H1 (cell line): ENCODE results near the gene HES2. TPM values are rescaled to one million over a fixed set of nuclear protein-coding genes. Genes with fewer than 3 reads are reported as not detected.

Experiments
- CTCF ChIA-PET: fragments of 300-600 bp; sonication (Branson Sonifier 250); formaldehyde crosslinking; loops from one replicate; lab custom pipeline; 2021; ENCODE audit not compliant: partially characterized antibody; lab: Charles Lee
- POLR2A ChIA-PET: fragments of 300-600 bp; sonication (Branson Sonifier 250); formaldehyde crosslinking; loops from one replicate; lab custom pipeline; 2021; ENCODE audit warnings: inconsistent platforms; ENCODE audit not compliant: partially characterized antibody; lab: Charles Lee
- DNase-seq, 2 experiments: peaks; one replicate each; pipeline versions ENCODE4 v3.0.0 to v3.0.0-alpha.2; 2010 to 2022; ENCODE audit warnings: low spot score in 2 of 2, low read depth in 1 of 2, mixed read lengths in 1 of 2
- FAIRE-seq: peaks from 2 replicates; lab custom pipeline; 2011; peaks lifted over from hg19 to GRCh38; lab: Jason Lieb, UNC
- H2AFZ ChIP-seq: 2 replicates; pipeline ENCODE4 v1.8.1; 2012; ENCODE audit warnings: low read length, inconsistent platforms
- H2AK5ac ChIP-seq: 2 replicates; pipeline ENCODE4 v1.6.1; 2013; ENCODE audit warnings: low read depth, low read length
- H2BK120ac ChIP-seq: replicated peaks from 2 replicates; pipeline ENCODE3; 2013; ENCODE audit warnings: low read depth, low read length, inconsistent platforms
- H2BK12ac ChIP-seq: 2 replicates; pipeline ENCODE4 v1.6.1; 2013; ENCODE audit warnings: low read depth, low read length
- H2BK15ac ChIP-seq: 2 replicates; pipeline ENCODE4 v1.6.1; 2013; ENCODE audit warnings: low read length
- H2BK20ac ChIP-seq: 2 replicates; pipeline ENCODE4 v1.6.1; 2013; ENCODE audit warnings: low read length
- H2BK5ac ChIP-seq: 2 replicates; pipeline ENCODE4 v1.6.1; 2013; ENCODE audit warnings: low read depth, low read length
- H3K14ac ChIP-seq: 2 replicates; pipeline ENCODE4 v1.6.1; 2013; ENCODE audit warnings: inconsistent platforms; ENCODE audit not compliant: insufficient read length
- H3K18ac ChIP-seq: 2 replicates; pipeline ENCODE4 v1.6.1; 2013; ENCODE audit warnings: low read length; ENCODE audit errors: extremely low read depth
- H3K23ac ChIP-seq: 2 replicates; pipeline ENCODE4 v1.6.1; 2013; ENCODE audit warnings: inconsistent platforms; ENCODE audit not compliant: insufficient read length
- H3K23me2 ChIP-seq: 2 replicates; pipeline ENCODE4 v1.6.1; 2013; ENCODE audit warnings: low read depth, low read length
- H3K27ac ChIP-seq: 2 replicates; pipeline ENCODE4 v1.6.1; 2011; ENCODE audit warnings: low read depth, low read length, inconsistent platforms
- H3K27me3 ChIP-seq, 4 experiments: replicated peaks in 1 of 4; 1 replicate in 1 of 4; 2 replicates in 3 of 4; pipeline versions ENCODE4 v1.6.1 to v1.8.1; 2011 to 2013; ENCODE audit warnings: low read length in 3 of 4, mild to moderate bottlenecking in 3 of 4, inconsistent platforms in 2 of 4, mixed read lengths in 2 of 4, moderate library complexity in 1 of 4; ENCODE audit not compliant: control insufficient read depth in 3 of 4, insufficient read depth in 3 of 4; ENCODE audit errors: extremely low read depth in 1 of 4
- H3K36me3 ChIP-seq, 4 experiments: 2 replicates each; pipeline versions ENCODE4 v1.6.1 to v1.8.1; 2011 to 2013; ENCODE audit warnings: mild to moderate bottlenecking in 4 of 4, low read length in 3 of 4, moderate library complexity in 2 of 4, control low read depth in 1 of 4, inconsistent platforms in 1 of 4; ENCODE audit not compliant: insufficient read depth in 4 of 4, control insufficient read depth in 2 of 4
- H3K4ac ChIP-seq: replicated peaks from 2 replicates; pipeline ENCODE3; 2013; ENCODE audit warnings: low read length, low read depth, mixed read lengths, inconsistent platforms; ENCODE audit not compliant: insufficient read length
- H3K4me1 ChIP-seq, 4 experiments: replicated peaks in 1 of 4; 1 replicate in 1 of 4; 2 replicates in 3 of 4; pipeline versions ENCODE4 v1.6.1 to v1.8.1; 2011 to 2013; ENCODE audit warnings: low read length in 3 of 4, inconsistent platforms in 2 of 4, mixed read lengths in 1 of 4; ENCODE audit not compliant: insufficient read depth in 4 of 4, control insufficient read depth in 3 of 4
- H3K4me2 ChIP-seq, 2 experiments: 2 replicates each; pipeline versions ENCODE4 v1.6.1 to v1.8.1; 2011 to 2013; ENCODE audit warnings: low read depth in 2 of 2, low read length in 2 of 2, control low read depth in 1 of 2, inconsistent platforms in 1 of 2, mild to moderate bottlenecking in 1 of 2; ENCODE audit not compliant: insufficient read depth in 1 of 2
- H3K4me3 ChIP-seq, 4 experiments: fragments of 200-600, 300-600 bp in 1 of 4; sonication (generic), shearing (Covaris generic), sonication (Bioruptor Twin) in 1 of 4; 2 replicates each; pipeline versions ENCODE4 v1.5.1 to v1.8.1; 2011 to 2016; ENCODE audit warnings: low read length in 4 of 4, low read depth in 3 of 4, control low read depth in 2 of 4, inconsistent platforms in 2 of 4, mild to moderate bottlenecking in 2 of 4, mixed read lengths in 1 of 4, moderate library complexity in 1 of 4; ENCODE audit not compliant: insufficient read depth in 2 of 4; ENCODE audit errors: extremely low read depth in 1 of 4
- H3K56ac ChIP-seq: replicated peaks from 2 replicates; pipeline ENCODE3; 2013; ENCODE audit warnings: low read depth, mild to moderate bottlenecking, mixed read lengths, low read length, inconsistent platforms; ENCODE audit not compliant: insufficient read length
- H3K79me1 ChIP-seq: 2 replicates; pipeline ENCODE4 v1.6.1; 2013; ENCODE audit warnings: low read depth, low read length, control low read depth
- H3K79me2 ChIP-seq, 2 experiments: 2 replicates each; pipeline versions ENCODE4 v1.6.1 to v1.8.1; 2012 to 2013; ENCODE audit warnings: low read length in 2 of 2, mild to moderate bottlenecking in 2 of 2, inconsistent platforms in 1 of 2; ENCODE audit not compliant: insufficient read depth in 2 of 2, control insufficient read depth in 1 of 2
- H3K9ac ChIP-seq, 4 experiments: replicated peaks in 1 of 4; 1 replicate in 1 of 4; 2 replicates in 3 of 4; pipeline versions ENCODE4 v1.6.1 to v1.8.1; 2011 to 2013; ENCODE audit warnings: low read depth in 3 of 4, low read length in 3 of 4, control low read depth in 2 of 4, mild to moderate bottlenecking in 2 of 4, moderate library complexity in 2 of 4, inconsistent platforms in 1 of 4; ENCODE audit errors: extremely low read depth in 1 of 4
- H3K9me3 ChIP-seq, 2 experiments: 2 replicates each; pipeline versions ENCODE4 v1.6.1 to v1.8.1; 2012 to 2013; ENCODE audit warnings: mild to moderate bottlenecking in 2 of 2, moderate library complexity in 2 of 2, control low read depth in 1 of 2, inconsistent platforms in 1 of 2, low read depth in 1 of 2, low read length in 1 of 2, mixed read lengths in 1 of 2; ENCODE audit not compliant: insufficient read depth in 2 of 2
- H4K20me1 ChIP-seq, 2 experiments: replicated peaks in 1 of 2; 2 replicates each; pipeline versions ENCODE3 to v1.8.1; 2011 to 2013; ENCODE audit warnings: inconsistent platforms in 2 of 2, low read length in 2 of 2, mild to moderate bottlenecking in 1 of 2; ENCODE audit not compliant: insufficient read depth in 2 of 2, control insufficient read depth in 1 of 2
- H4K5ac ChIP-seq: 2 replicates; pipeline ENCODE4 v1.6.1; 2013; ENCODE audit warnings: low read length, low read depth, mixed read lengths, inconsistent platforms; ENCODE audit not compliant: insufficient read length
- H4K8ac ChIP-seq: 2 replicates; pipeline ENCODE4 v1.8.0; 2013; ENCODE audit warnings: mild to moderate bottlenecking, moderate library complexity, low read length, inconsistent platforms; ENCODE audit not compliant: insufficient read depth; ENCODE audit errors: extremely low read depth
- H4K91ac ChIP-seq: replicated peaks from 2 replicates; pipeline ENCODE3; 2013; ENCODE audit warnings: low read length, mixed read lengths, inconsistent platforms; ENCODE audit not compliant: insufficient read length
- CHD1 ChIP-seq: IDR thresholded peaks from 2 replicates; pipeline ENCODE4 v1.6.1; 2012; ENCODE audit warnings: low read depth, low read length, improper control_type of control experiment
- CHD2 ChIP-seq: IDR thresholded peaks from 2 replicates; pipeline ENCODE4 v1.6.1; 2012; ENCODE audit warnings: low read length, improper control_type of control experiment
- EGR1 ChIP-seq: IDR thresholded peaks from 2 replicates; pipeline ENCODE4 v1.6.1; 2011; ENCODE audit warnings: low read depth, low read length, borderline replicate concordance
- GABPA ChIP-seq: IDR thresholded peaks from 2 replicates; pipeline ENCODE4 v1.6.1; 2011; ENCODE audit warnings: mild to moderate bottlenecking, low read length, moderate library complexity, borderline replicate concordance; ENCODE audit not compliant: insufficient read depth
- HDAC6 ChIP-seq: IDR thresholded peaks from one replicate; pipeline ENCODE4 v1.7.1; 2012; ENCODE audit warnings: low read depth, mild to moderate bottlenecking, inconsistent platforms, low read length, moderate library complexity
- KDM4A ChIP-seq: IDR thresholded peaks from one replicate; pipeline ENCODE4 v1.7.1; 2012; ENCODE audit warnings: low read depth, mild to moderate bottlenecking, moderate library complexity, low read length, inconsistent platforms; ENCODE audit not compliant: severe bottlenecking
- POU5F1 ChIP-seq: IDR thresholded peaks from 2 replicates; pipeline ENCODE4 v1.6.1; 2011; ENCODE audit warnings: low read depth, mild to moderate bottlenecking, low read length, moderate library complexity
- SAP30 ChIP-seq: fragments of 300-600 bp; sonication (generic); IDR thresholded peaks from 2 replicates; pipeline ENCODE4 v1.7.1; 2012; ENCODE audit warnings: low read length, moderate library complexity, mild to moderate bottlenecking, inconsistent platforms; ENCODE audit not compliant: insufficient read depth, insufficient replicate concordance
- SRF ChIP-seq: IDR thresholded peaks from 2 replicates; pipeline ENCODE4 v1.6.1; 2011; ENCODE audit warnings: mild to moderate bottlenecking, low read depth, low read length, moderate library complexity
- TAF1 ChIP-seq: IDR thresholded peaks from 2 replicates; pipeline ENCODE4 v1.6.1; 2011; ENCODE audit warnings: mild to moderate bottlenecking, low read depth, low read length
- TEAD4 ChIP-seq: IDR thresholded peaks from 2 replicates; pipeline ENCODE4 v1.6.1; 2012; ENCODE audit warnings: low read depth, low read length, inconsistent platforms, mixed read lengths
- WGBS, 2 experiments: shearing (Covaris generic) in 1 of 2; methylation state at CpG; one replicate each; pipeline versions ENCODE4 v1.1.6 to v1.1.7; 2013 to 2015; ENCODE audit warnings: low lambda C conversion rate in 2 of 2, mixed read lengths in 2 of 2, inconsistent platforms in 1 of 2, low coverage in 1 of 2, missing lambda C conversion rate in 1 of 2; ENCODE audit not compliant: insufficient replicate concordance in 2 of 2, insufficient coverage in 1 of 2, insufficient read length in 1 of 2; ENCODE audit errors: extremely low coverage in 1 of 2, missing lambda C conversion rate in 1 of 2; 5-methylcytosine and 5-hydroxymethylcytosine counted together
- polyA plus RNA-seq, 7 experiments: library from polyadenylated mRNA; depleted of rRNA in 3 of 7; stranded (reverse) in 5 of 7; unstranded in 2 of 7; fragments of >200 nt in 5 of 7; fragments of 200-250 nt in 2 of 7; gene quantifications; 1 replicate in 5 of 7; 2 replicates in 1 of 7; 4 replicates in 1 of 7; pipeline versions ENCODE4 v1.2.1 to v1.2.3, GENCODE V29; 2011 to 2013; ENCODE audit warnings: missing spikeins in 2 of 7, mixed read lengths in 2 of 7
- total RNA-seq: library from RNA; stranded (reverse); fragmentation: NEBNext Ultra II Directional; extraction: Animal tissue kit (Norgen Biotek cat#: 25700); gene quantifications from 2 replicates; pipeline ENCODE4 v1.2.1, GENCODE V29; 2021
- TF ChIP-seq, protein P1 (sequence below): IDR thresholded peaks from 2 replicates; pipeline ENCODE4 v1.6.1; 2012; ENCODE audit warnings: inconsistent platforms

HES2 gene
- total and polyA plus RNA-seq, 2 of the 8 experiments (the other 6 are each of a cell fraction or from before 2014, with no cell fraction given): 0.15 to 0.53 TPM

- Histone ChIP-seq H2AK5ac (no peak overlapping the region), H3K4me2 (no peak overlapping the region), H3K14ac (no peak overlapping the region), H3K27ac (no peak overlapping the region), H3K27me3 (peaks cover 0 to 10% (median 7%) of the 10 kb centered on the region in 4 experiments; a peak in 6 of 7 replicates), H4K8ac (no peak overlapping the region), H3K9ac (no peak overlapping the region), H3K4ac (no peak overlapping the region), H4K5ac (no peak overlapping the region), H2BK20ac (no peak overlapping the region), H3K23ac (no peak overlapping the region), H2BK15ac (no peak overlapping the region), H3K4me1 (peaks cover 2 to 3% (median 3%) of the 10 kb centered on the region in 4 experiments; a peak in 4 of 7 replicates), H3K56ac (no peak overlapping the region), H3K23me2 (no peaks in the 10 kb centered on the region), H3K18ac (no peak overlapping the region), H3K36me3 (no peaks in the 10 kb centered on the region), H3K9me3 (no peaks in the 10 kb centered on the region), H3K79me1 (no peaks in the 10 kb centered on the region), H4K20me1 (no peaks in the 10 kb centered on the region), H2BK5ac (no peak overlapping the region), H3K4me3 (no peak overlapping the region), H2AFZ (no peak overlapping the region), H2BK12ac (no peak overlapping the region), H2BK120ac (no peak overlapping the region), H3K79me2 (no peaks in the 10 kb centered on the region), H4K91ac (no peak overlapping the region)
- DNase-seq (no peak), FAIRE-seq (no peak)
- ChIA-PET POLR2A (interaction anchor here (1.1 to 1.2 kb wide), 2 partner anchors 16 to 59 kb away, joined by 3 read pairs; no protein-coding TSS in a partner anchor), CTCF (interaction anchor here (0.9 to 58.4 kb wide), 4 partner anchors 8 to 273 kb away, joined by 3 to 1769 read pairs (median 72); partner anchors contain the start of gene HES2)
- 92% methylated on average over 4 of the region's 6 CpGs; no CpG with 5 or more reads in 1 of the 2 experiments for WGBS, 2 experiments
- TF ChIP-seq SRF (no peak), TAF1 (no peak), EGR1 (no peak), KDM4A (no peak), CHD1 (no peak), SAP30 (no peak), POU5F1 (no peak), TEAD4 (no peak), GABPA (no peak), HDAC6 (no peak), CHD2 (no peak)
- TF ChIP-seq, protein P1, sequence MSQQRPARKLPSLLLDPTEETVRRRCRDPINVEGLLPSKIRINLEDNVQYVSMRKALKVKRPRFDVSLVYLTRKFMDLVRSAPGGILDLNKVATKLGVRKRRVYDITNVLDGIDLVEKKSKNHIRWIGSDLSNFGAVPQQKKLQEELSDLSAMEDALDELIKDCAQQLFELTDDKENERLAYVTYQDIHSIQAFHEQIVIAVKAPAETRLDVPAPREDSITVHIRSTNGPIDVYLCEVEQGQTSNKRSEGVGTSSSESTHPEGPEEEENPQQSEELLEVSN: no peak
Observed at GRCh38 chr1:6409733-6410132, 10.0 kb downstream of the HES2 start.
